Measurements from ENCODE around the gene NR2F2. TPM values are rescaled to one million over a fixed set of nuclear protein-coding genes. Genes with fewer than 3 reads are reported as not detected.

The NR2F2 gene
- total RNA-seq, 1 donor from 2014 or later = 135 TPM

DNA sequence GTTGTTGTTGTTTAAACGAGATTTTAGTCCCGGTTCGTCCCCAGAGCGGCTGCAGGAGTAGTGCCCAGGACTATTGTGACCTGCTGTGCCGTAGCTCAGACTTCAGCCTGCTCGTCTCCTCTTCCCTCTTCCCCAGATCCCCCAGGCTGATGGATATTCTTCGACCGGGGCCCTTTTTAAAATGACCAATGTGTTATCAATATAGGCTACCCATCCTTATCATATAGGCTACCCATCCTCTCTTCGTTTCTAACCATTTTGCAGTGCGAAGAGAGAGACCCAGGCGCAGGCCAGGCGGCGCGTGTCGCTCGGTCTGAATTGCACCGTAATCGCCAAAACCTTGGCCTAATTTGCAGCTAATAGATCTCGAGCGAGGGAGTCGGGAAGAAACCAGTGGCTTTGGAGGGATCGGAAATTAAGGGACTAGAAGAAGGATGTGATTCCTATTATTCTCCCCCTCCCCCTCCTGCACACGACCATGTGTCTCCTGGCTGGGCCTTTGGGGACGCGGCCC is 23.0 kb downstream of the NR2F2 start:
- H3K4me3 Mint-ChIP-seq = peak overlapping the region; percentile 80
- no peak for DNase-seq (ENCODE audit: extremely low spot score, unreplicated experiment)
- H3K9me3 Mint-ChIP-seq = no peaks in the 10 kb centered on the region
- peaks cover 72% of the 10 kb centered on the region for H3K27me3 Mint-ChIP-seq
- peaks cover 4% of the 10 kb centered on the region for H3K36me3 Mint-ChIP-seq
- peak overlapping the region; percentile 35 for H3K27ac Mint-ChIP-seq
- H3K4me1 Mint-ChIP-seq (ENCODE audit: unreplicated experiment) = peaks cover 60% of the 10 kb centered on the region
- TF ChIP-seq, protein P1, sequence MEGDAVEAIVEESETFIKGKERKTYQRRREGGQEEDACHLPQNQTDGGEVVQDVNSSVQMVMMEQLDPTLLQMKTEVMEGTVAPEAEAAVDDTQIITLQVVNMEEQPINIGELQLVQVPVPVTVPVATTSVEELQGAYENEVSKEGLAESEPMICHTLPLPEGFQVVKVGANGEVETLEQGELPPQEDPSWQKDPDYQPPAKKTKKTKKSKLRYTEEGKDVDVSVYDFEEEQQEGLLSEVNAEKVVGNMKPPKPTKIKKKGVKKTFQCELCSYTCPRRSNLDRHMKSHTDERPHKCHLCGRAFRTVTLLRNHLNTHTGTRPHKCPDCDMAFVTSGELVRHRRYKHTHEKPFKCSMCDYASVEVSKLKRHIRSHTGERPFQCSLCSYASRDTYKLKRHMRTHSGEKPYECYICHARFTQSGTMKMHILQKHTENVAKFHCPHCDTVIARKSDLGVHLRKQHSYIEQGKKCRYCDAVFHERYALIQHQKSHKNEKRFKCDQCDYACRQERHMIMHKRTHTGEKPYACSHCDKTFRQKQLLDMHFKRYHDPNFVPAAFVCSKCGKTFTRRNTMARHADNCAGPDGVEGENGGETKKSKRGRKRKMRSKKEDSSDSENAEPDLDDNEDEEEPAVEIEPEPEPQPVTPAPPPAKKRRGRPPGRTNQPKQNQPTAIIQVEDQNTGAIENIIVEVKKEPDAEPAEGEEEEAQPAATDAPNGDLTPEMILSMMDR (conservative IDR thresholded peaks at IDR 0.05) = no peak

DNA sequence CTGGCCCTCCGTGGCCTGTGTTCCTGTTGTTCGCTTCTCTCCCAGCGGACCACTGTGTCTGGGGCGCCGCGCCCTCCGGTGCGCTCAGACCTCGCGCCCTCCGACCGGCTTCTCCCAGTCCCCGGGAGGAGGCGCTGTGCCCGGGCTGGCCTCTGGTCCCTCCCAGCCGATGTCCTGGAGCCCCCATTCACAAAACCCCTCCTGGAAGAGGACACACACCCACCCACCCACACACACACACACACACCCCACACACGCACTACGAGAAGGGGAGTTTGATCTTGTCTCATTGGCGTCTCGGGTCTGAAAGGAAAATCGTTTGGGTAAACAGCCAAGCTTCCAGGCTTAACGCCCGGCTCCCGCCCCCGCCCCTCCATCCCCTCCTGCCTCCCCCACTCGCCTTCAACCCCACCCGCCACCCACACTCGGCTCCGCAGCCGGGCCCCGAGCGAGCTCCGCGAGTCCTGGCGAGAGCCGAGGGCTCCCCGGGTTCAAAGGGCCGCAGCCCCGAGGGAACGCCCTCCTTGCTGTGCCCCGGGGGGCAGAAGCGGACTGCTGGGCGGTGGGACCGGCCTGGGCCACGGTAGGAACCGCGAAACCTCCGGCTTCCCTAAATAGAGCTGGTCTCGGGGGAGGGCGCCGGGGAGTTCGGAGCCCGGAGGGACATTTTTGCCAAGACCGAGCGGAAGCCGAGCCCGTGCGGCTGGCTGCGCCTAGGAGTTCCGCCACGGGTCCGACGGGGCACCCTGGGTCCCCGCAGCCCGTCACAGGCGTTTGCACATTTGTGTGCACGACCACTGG is 23.6 kb downstream of the NR2F2 start:
- peaks cover 55% of the 10 kb centered on the region for H3K4me1 Mint-ChIP-seq (ENCODE audit: unreplicated experiment)
- DNase-seq (ENCODE audit: extremely low spot score, unreplicated experiment) = peak; percentile 78
- no peak overlapping the region for H3K27ac Mint-ChIP-seq
- TF ChIP-seq, protein P1 (conservative IDR thresholded peaks at IDR 0.05) = peak; percentile 78
- peaks cover 73% of the 10 kb centered on the region for H3K27me3 Mint-ChIP-seq
- H3K36me3 Mint-ChIP-seq = peaks cover 4% of the 10 kb centered on the region
- H3K9me3 Mint-ChIP-seq = no peaks in the 10 kb centered on the region
- peak overlapping the region; percentile 80 for H3K4me3 Mint-ChIP-seq

DNA sequence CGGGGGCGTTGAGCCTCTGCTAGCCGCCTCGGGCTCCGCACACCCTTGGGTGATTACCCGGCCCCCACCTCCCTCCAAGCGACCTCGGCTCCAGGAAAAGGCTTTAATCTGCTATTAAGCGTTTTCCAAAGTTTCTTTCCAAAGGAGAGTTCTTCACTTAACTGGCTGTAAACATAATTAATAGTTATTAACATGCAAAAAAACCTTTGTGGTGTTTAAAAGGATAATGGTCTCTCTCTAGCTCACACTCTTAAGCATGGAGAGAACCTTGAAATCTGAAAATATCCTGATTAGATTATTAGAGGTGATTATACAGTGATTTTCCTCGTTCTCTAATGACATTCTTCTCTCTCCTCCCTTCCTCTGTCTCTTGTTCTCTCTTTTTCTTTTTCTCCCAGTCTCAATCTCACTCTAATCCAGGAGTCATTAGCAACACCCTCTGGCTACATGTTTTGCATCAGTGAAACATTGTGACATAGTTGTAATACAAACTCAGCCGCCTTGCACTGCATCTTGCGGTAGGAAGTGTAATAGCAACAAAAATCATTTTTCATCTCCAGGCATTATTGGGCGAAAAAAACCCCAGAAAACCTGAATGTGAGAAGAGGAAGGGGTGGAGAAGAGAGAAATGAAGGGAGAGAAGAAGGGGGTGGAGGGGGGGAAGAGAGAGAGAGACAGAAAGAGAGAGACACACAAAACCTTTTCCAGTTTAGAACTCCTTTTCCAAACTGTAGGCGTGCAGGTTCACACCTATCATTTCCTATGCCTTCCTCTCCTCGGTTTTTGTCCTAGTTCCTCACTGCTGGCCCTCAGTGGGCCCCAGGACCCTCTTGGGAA is 24.4 kb downstream of the NR2F2 start:
- no peaks in the 10 kb centered on the region for H3K9me3 Mint-ChIP-seq
- no peak overlapping the region for H3K4me3 Mint-ChIP-seq
- H3K36me3 Mint-ChIP-seq = peaks cover 4% of the 10 kb centered on the region
- no peak for DNase-seq (ENCODE audit: extremely low spot score, unreplicated experiment)
- H3K4me1 Mint-ChIP-seq (ENCODE audit: unreplicated experiment) = peaks cover 47% of the 10 kb centered on the region
- TF ChIP-seq, protein P1 (conservative IDR thresholded peaks at IDR 0.05) = peak; percentile 58
- H3K27me3 Mint-ChIP-seq = peaks cover 74% of the 10 kb centered on the region
- H3K27ac Mint-ChIP-seq = no peak overlapping the region

DNA sequence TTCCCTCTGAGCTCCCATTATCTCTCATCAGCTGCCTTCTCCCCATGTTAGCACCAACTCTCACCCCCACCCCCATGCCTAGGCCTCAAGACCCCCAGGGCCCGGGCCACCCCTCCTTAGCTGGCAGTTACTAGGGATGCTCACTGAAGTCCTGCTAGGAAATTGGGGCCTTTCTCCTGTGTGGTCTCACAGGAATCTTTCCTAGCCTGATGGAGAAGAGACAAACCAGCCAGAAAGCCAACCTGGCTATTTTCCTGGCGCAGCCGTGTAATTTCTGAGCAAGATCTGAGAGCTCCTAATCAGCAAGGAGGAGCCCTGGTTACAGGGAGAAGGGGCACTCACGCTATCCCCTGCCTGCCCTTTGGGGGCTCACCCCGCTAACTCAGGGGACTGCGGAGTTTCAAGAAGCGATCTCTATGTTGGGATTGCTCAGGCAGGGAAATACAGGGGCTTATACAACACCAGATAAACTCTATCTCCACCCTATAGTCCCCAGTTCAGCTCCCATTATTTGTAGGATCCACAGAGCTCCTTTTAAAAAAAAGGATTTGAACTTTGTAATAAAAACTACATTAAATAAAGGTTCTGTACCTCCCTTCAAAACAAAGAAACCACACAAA is 25.2 kb downstream of the NR2F2 start:
- no peak for DNase-seq (ENCODE audit: extremely low spot score, unreplicated experiment)
- H3K36me3 Mint-ChIP-seq = no peaks in the 10 kb centered on the region
- H3K9me3 Mint-ChIP-seq = no peaks in the 10 kb centered on the region
- peaks cover 71% of the 10 kb centered on the region for H3K27me3 Mint-ChIP-seq
- TF ChIP-seq, protein P1 (conservative IDR thresholded peaks at IDR 0.05) = no peak
- peaks cover 41% of the 10 kb centered on the region for H3K4me1 Mint-ChIP-seq (ENCODE audit: unreplicated experiment)
- peak overlapping the region; percentile 34 for H3K27ac Mint-ChIP-seq
- H3K4me3 Mint-ChIP-seq = peak overlapping the region; percentile 92
